IPS DF 4.7 (cell line): ENCODE measurements around the gene RAPGEF1.

Source experiments
- DNase-seq: peaks from one replicate; pipeline ENCODE4 v3.0.0-alpha.2; 2013; ENCODE audit warnings: low spot score; ENCODE audit errors: extremely low read depth

RAPGEF1 gene

GRCh38 chr9:131747352-131747751, 7.5 kb upstream of the RAPGEF1 start:
- no peak for DNase-seq

- no peak for DNase-seq
Observed at GRCh38 chr9:131745610-131746009, 5.7 kb upstream of the RAPGEF1 start.

GRCh38 chr9:131744720-131745201, 4.9 kb upstream of the RAPGEF1 start:
- no peak for DNase-seq

- no peak for DNase-seq
Observed at GRCh38 chr9:131744171-131744719, 4.4 kb upstream of the RAPGEF1 start.

GRCh38 chr9:131743501-131743900, 3.6 kb upstream of the RAPGEF1 start:
- no peak for DNase-seq

- DNase-seq = no peak
Observed at GRCh38 chr9:131743096-131743495, 3.2 kb upstream of the RAPGEF1 start.

GRCh38 chr9:131740898-131741297, 1.0 kb upstream of the RAPGEF1 start:
- DNase-seq = no peak

GRCh38 chr9:131739133-131739958, 530 bp downstream of the RAPGEF1 start:
- no peak for DNase-seq

GRCh38 chr9:131738293-131739132, 1.4 kb downstream of the RAPGEF1 start:
- no peak for DNase-seq

GRCh38 chr9:131737426-131737825, 2.5 kb downstream of the RAPGEF1 start:
- DNase-seq = no peak

GRCh38 chr9:131736431-131736830, 3.4 kb downstream of the RAPGEF1 start:
- no peak for DNase-seq

- no peak for DNase-seq
Observed at GRCh38 chr9:131735238-131736128, 4.4 kb downstream of the RAPGEF1 start.

GRCh38 chr9:131734781-131735180, 5.1 kb downstream of the RAPGEF1 start:
- DNase-seq = no peak

GRCh38 chr9:131734165-131734610, 5.7 kb downstream of the RAPGEF1 start:
- DNase-seq = no peak

- DNase-seq = no peak
Observed at GRCh38 chr9:131733541-131734061, 6.3 kb downstream of the RAPGEF1 start.

- DNase-seq = no peak
Observed at GRCh38 chr9:131732636-131733289, 7.1 kb downstream of the RAPGEF1 start.

GRCh38 chr9:131732061-131732526, 7.8 kb downstream of the RAPGEF1 start:
- DNase-seq = no peak

GRCh38 chr9:131731644-131732043, 8.2 kb downstream of the RAPGEF1 start:
- no peak for DNase-seq

GRCh38 chr9:131731237-131731636, 8.6 kb downstream of the RAPGEF1 start:
- DNase-seq = no peak

- DNase-seq = no peak
Observed at GRCh38 chr9:131728961-131729360, 10.9 kb downstream of the RAPGEF1 start.
